ENCODE results near the gene PRPS1L1.

Gene PRPS1L1

DNA sequence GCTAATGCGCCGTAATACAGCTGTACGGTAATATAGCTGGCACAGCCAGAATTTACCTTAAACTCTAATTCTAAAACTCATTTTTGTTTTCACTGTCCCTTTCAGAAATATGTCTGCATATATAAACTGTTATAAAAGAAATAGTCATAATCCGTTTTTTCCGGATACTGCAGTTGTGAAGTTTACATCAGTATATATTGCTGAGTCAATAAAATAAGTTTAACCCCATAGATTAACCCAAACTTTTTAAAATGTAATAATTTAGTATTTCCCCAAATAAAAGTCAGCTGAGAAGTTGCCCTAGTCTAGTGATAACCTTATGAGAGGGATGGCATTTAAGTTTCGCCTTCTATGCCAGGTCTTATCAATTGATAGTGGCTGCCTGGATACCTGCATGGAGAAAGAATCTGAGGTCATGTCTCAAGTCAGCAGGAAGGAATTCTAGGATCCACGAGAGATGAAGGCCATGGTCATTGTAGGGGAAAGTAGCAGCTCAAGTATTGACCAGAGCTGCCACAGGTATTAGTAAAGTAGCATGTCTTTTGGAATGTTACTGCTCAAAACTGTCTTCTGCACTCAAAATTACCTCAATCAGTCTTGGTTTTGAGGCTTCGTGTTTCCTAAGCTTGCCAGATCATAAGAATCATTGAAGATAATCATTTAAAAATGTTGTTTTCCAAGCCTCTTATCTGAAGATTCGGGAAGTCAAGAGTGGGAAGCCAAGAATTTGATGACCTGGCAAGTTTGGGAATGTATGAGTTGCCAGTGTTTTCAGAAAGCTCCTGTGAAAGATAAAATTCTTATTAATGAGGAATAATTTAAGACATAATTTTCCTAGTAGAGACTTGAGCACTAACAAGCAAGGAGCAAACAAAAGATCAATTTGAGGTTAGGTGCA lies 10.8 kb downstream of the PRPS1L1 start:
- DNase-seq, result no peak

DNA sequence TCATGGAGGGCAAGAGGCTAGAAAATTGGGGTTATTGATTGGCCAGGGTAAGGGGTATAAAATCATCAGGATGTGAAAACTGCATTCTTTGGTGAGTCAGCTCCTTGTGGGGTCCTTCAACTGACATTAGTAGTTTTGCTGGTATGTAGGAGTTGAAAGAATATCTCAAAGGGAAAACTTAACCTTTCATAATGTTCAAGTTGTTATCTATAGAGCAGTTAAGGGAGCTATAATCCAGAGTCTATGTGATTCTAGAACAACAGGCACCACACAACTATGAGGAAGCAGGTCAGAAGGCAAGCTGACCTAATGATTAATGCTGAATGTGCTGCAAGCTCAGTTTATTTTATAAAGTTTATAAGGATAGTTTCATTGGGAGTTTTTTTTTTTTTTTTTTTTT lies 13.7 kb downstream of the PRPS1L1 start:
- DNase-seq, result no peak

DNA sequence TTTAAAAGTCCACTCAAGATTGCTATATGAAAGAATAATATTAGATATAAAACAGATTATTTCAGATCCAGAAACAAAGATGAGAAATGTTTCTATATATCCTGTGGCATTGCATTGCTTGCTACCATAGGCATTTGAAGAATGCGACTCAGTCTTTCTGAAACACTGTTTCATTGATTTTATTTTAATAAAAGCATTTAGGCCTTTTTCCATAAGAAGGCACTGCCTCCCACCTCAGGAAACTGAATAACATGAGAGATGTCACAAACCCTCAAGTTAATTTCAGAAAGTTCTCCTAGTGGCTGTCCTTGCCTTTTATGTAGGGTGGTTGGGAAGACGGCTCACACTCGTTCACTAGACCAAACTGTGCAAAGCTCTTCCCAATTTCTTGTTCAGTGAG lies 23.3 kb downstream of the PRPS1L1 start:
- no peak for DNase-seq

DNA sequence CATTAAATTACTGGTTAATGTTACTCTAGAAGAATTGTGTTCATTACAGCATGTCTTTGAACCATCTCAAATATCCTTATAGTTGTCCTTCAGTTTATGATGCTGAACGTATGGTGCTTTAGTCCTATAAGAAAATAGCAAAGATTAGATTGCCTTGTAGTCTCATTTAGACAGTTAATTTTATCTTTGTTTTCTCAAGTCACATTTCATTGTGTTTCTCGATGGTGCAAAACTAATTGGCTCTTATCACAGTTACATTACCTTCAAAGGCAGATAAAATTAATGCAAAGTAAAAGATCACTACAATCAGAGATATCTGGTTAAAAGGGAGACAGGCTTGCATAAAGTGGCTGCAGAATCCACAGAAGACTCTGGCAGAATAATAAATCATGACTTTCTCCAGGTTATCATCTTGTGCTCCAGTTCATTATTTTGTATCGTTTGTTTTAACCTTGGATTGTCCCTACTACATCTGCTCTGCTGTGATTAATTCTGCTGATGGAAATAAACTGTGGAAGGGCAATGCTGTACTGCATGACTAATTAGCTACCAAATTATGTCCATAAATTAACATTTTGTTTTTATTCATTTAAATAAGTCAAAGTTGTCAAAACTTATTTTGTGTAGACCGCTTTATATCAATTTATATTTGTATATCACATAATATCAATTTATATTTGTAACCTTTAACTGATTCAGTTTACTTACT lies 24.2 kb downstream of the PRPS1L1 start:
- no peak for DNase-seq

DNA sequence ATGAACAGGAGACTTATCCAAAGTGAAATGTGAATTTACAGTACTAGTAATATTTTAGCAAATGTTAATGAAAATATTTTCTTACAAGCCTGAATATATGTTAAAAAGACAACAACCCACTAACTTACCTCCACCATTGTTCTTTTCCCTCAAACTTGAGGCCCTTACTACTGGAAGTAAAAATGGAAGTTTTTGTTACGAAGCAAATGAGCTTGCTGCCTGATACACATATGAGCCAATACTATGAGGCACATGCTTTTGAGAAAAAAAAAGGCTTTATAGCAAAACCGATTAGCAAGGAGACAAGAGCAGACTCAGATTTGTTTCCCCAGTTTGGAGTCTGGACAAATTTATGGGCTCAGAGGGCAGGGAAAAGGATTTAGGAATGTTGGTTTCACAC lies 29.0 kb downstream of the PRPS1L1 start:
- no peak for DNase-seq

DNA sequence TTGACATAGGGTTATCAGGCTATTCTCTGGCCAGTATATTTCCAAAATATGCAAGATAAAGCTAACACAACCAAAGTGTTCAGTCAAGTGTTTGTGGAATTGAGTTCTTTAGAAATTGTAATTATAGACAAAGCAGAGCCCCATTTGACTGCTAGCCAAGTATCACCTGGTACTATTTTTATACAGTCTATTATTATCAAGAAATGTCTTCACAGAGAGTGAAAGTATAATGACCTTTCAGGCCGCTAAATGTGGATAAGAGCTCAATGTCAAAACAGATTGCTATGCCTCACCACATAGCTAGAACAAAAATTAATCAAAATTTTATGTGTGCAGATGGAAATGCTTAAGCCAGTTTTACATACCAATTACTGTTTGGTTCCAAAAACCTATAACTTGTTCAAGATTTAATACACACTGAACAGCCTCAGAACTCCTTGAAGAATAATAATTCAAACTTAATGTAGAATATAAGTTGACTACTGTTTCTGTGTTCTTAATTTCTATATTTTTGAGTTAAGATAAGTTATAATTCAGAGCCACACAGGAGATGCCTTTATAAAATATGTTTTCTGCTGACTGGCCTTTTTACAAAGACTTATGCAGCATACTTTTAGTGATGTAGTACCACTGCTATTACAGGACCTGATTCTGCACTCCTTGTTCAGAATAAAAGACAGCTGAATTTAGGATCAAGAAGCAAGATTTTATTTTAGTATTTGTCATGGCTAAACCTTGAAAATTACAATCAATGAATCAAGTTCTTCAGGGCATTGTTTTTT lies 31.0 kb downstream of the PRPS1L1 start:
- DNase-seq, result no peak

DNA sequence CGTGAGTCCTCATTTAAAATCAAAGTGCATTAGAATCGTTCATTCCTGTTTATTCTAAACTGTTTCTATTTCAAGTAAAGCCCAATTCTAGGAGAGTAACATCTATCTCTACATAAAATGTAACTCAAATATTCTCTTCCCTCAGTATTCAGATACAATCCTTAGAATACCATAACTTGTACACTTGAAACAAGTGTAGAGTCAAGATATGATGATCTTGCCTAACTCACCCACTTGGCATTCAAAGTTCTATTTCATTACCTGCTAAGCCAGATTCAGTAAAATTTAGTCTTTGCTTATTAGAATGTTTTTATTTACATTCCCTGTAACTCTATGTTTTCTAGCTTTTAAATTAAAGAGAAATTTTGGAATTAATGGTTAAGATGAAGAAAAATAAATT lies 31.6 kb downstream of the PRPS1L1 start:
- no peak for DNase-seq

DNA sequence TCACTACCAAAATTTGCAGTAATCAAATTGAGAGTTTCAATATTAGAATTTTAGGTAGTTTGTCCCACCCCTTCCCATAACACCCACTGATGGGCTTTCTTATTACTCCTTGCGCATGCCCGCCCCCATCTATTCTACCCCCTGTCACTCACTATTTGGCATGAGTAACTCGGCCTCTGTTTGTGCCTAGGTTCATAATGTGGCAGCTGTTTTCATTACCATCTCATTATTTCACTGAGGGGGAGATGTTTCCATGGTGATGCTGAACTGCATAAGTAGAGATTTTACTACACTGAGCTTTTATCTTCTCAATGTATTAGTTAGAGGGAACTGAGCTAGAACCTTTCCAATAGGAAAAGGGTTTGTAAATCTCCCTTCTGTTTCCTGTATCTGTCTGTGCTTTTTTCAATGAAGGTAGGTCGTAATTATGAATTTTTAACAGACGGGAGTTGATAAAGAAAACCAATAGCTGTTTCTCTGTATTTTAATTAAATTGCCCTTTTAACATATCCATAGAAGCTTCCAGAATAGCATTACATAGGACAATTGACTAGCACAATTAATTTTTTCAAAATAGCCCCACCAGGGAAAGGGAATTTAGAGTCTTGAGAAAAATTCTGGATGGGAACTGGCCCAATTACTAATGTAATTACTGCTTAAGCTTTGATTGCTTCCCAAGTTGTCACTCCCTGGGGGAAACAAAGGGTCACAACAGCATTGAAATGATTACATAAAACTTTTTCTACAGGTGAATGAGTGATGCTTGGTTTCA lies 33.4 kb downstream of the PRPS1L1 start:
- peak in 1 of 51 donors; percentile 42 for DNase-seq

DNA sequence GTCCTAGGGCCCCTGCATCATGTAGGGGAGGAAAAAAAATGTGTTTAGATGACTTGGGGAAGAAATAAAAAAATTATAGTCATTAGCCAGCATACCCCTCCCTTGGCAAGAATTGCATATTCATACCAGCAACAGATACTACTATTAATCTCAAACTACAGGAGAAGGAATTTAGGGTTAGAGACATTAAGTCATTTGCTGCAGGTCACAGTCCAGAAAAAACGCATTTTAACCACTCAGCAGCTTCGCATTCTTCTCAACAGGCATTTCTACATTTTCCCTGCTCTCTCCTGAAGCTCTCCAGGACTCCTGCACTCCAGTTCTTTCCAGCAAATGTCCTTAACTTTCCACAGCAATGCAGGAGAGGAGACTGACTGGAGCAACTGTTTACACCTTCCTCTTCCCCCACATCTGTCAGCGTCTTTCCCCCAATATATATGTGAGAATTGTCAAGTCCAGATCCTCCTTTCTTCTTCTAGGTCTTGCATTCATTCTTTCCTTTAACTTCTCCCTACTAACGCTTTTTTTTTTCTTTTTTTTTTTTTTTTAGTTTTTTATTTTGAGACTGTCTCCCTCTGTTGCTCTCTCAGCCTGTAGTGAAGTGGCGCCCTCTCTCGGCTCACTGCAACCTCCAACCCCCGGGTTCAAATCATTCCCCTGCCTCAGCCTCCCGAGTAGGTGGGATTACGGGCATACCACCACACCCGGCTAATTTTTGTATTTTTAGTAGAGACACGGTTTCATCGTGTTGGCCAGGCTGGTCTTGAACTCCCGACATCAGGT lies 35.6 kb downstream of the PRPS1L1 start:
- DNase-seq, result peak in 2 of 51 donors; percentile 2 to 6

DNA sequence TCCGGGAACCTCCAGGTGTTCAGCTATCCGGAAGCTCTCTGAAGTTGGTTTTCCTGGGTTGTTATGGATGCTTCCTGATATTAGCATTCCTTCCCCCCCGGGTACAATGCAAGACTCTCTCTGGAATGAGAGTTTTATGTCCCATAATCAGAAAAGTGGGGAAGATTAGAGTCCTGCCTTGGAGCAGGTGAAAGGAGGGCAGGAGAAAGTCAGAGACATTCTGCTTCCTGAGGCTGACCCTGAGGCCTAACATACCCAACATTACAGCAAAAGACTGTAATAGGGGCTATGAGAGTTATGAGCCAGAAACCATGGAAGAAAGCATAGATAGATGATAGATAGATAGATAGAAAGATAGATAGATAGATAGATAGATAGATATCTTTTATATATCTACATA lies 36.9 kb downstream of the PRPS1L1 start:
- DNase-seq, result no peak

DNA sequence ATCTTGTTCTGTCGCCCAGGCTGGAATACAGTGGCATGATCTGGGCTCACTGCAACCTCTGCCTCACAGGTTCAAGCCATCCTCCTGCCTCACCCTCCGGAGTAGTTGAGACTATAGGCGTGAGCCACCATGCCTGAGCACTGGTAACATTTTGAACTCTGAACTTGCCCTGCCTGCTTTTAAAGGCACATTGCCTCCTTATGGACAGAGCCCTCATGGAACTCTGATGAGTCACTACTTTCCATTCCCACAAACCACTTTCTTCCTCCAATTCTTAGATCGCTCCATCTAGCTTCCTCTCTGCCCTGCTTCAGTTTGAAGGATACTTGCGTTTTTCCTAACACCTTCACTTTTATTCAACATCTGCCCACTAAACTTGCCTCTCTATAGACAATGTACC lies 38.1 kb downstream of the PRPS1L1 start:
- no peak for DNase-seq

DNA sequence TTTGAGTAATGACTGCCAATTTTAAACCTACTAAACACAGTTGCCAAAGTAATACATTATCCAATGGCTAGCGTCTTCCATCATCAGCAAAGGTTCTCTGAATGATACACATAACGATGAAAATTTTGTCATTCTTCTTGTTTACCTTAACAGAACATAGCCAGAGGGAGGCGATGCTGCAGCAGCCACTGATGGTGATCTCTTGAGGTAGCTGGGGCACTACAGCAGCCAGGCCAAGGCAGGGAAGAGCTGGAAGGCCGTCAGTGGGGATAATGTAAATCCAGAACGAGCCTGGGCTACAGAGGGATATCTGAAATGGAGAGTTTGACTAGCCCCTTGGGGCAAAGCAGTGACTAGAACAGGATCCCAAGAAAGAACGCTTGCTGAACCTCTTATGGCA lies 38.8 kb downstream of the PRPS1L1 start:
- no peak for DNase-seq

DNA sequence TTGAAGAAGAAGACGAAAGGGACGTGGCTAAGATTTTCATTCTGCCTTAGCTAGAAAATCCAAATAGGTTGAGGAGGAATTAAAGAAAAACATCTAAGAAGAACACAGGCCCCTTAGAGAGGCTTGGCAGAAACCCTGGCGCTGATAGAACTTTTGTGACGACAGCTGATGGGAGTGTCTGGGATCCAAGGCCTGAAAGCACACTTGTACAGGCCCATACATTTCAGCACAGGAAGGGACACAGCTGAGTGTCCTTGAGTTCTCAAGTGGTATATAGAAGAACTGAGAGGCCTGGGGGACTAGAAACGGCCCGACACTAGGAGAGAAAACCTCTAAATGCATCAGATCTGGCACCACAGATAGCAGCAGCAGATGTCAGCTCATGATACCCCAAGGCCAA lies 39.5 kb downstream of the PRPS1L1 start:
- no peak for DNase-seq

DNA sequence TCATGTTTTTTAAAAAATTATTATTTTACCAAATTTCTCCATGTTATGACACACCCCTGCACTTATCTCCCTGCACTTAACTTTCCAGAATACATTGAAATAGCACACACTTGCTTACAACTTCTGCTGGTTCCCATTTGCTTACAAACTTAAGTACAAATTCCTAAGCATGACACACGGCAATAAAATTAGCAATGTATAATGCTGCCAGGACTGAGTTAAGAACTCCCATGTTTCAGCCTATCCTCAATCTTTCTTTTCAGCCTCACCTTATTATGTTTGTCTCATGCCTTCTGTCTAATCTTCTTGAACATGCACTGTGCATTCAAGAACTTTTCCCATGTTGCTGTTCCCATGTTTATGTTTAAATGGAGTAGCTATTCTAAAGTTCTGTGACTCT lies 40.8 kb downstream of the PRPS1L1 start:
- no peak for DNase-seq

DNA sequence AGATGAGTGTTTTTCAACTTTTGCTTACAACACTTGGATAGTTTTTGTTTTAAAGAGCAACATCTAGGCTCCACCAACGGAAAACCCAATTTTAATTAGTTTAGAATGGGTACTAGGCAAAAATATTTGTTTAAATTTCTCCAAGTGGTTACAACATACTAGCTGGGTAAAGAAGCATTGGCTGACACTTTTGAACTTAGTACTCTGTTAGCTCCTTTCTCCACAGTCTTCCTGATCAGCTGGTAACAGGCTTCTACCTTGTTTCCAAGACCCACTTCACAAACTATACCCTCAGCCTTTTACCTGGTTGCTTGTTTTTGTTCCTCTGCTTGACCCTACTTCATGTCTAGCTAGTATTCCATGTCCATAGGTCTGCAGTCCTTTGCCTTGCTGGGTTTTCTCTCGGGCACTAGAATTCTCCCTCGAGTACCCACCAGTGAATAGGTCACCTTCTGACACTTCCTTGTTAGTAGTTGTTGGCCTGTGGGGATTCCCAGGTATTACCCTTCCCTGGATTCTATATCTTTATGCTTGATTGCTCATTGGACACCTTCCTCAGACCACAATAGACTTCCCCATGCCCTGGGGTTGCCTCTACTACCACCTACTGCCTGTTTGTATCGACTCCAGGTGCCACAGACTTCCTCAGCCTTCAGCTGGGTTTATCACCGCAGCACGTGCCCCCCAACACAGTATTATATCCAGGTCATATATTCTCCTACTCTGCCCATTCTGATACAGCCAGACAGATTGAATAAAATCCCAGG lies 42.0 kb downstream of the PRPS1L1 start:
- no peak for DNase-seq

DNA sequence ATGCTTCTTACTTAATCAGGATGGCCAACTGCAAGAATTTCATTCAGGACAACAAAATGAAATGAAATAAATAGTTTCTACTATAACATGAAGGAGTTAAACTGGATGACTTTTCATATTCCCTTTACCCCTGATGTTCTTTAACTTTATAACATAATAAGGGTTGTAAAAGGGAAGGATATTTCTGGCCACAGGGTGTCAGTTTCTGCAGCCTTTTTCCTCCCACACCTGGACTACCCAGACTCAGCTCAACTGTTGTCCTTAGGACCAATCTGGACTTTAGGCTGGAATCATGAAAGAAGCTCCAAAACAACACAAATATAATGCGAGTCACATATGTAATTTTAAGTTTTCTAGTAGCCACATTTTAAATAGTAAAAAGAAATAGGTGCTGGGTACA lies 43.4 kb downstream of the PRPS1L1 start:
- no peak for DNase-seq

DNA sequence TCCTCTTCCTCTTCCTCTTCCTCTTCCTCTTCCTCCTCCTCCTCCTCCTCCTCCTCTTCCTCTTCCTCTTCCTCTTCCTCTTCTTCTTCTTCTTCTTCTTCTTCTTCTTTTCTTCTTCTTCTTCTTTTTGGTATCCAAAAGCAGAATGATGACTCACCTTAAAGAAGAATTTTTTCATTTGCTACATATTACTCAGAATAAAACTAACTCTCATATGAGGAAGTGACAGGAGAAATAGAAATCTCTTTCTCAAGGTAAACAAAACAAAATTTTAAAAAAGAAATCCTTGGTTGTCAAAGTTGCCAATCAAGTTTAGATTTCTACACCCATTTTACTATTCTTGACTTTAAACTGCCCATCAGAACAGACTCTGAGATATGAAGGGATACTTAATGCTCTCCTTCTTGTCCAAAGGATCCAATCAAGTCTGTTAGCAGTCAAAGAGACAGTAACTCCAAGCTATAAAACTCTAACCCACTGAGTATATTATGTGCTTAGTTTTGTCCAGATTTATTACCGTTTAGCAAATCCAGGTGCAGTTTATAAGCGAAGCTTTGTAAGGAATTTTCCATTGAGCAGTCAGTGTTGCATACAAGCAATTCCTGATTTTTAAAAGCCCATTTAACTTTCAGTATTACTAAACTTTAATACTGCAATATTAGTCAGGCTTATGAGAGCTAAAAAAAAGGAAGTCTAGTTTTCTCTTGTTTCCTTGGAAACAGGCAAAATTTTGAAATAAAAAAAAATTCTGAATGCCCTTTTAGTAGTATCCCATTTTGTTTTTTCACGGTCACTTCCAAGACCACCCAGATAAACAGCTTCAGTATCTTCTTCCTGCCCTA lies 44.2 kb downstream of the PRPS1L1 start:
- DNase-seq, result no peak

DNA sequence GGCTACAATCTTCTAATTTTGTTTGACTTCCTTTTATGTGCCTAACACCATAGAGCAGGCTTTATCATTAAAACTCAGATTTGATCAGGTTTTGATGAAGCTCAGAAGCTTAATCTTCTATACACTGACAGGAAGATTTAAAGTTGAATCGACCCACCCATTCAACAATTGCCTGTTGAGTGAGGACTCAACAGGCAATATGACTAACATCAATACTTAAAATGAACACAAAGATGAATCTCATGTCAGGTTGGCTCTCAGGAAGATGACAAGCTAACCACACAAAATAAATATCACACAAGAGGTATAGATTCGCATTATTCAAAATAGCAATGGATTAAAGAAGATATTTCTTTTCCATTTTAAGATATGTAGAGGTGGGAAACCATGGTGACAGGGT lies 50.7 kb downstream of the PRPS1L1 start:
- DNase-seq, result no peak
